HG03521 (cell line): ENCODE measurements around the gene CGGBP1.
A peak's percentile ranks its signal among the peaks of the same experiment; 100 is the strongest.
"Not testable (repeated sequence)": the region's sequence is repeated elsewhere in the genome, so short reads cannot be mapped to it uniquely, and the experiment has no call there.

Experiments
- ATAC-seq: cut with Tn5 transposase; IDR thresholded peaks from one replicate; pipeline ENCODE4 v1.9.1; 2021; ENCODE audit warnings: mild to moderate bottlenecking, moderate library complexity; ENCODE audit not compliant: unreplicated experiment

Gene CGGBP1

GRCh38 chr3:88034491-88035275, 24.1 kb downstream of the CGGBP1 start:
- ATAC-seq: no peak

- no peak for ATAC-seq
These were observed 25.0 kb downstream of the CGGBP1 start for GRCh38 chr3:88033808-88034207.

GRCh38 chr3:88033079-88033478, 25.7 kb downstream of the CGGBP1 start:
- no peak for ATAC-seq

GRCh38 chr3:88032245-88032644, 26.6 kb downstream of the CGGBP1 start:
- ATAC-seq: no peak

- peak; percentile 78 for ATAC-seq
These were observed 27.1 kb downstream of the CGGBP1 start for GRCh38 chr3:88031642-88032077.

- ATAC-seq: no peak
These were observed 28.6 kb downstream of the CGGBP1 start for GRCh38 chr3:88030210-88030609.

- ATAC-seq: no peak
These were observed 29.9 kb downstream of the CGGBP1 start for GRCh38 chr3:88028876-88029275.

- no peak for ATAC-seq
These were observed 33.7 kb downstream of the CGGBP1 start for GRCh38 chr3:88025001-88025552.

- peak; percentile 91 for ATAC-seq
These were observed 39.8 kb downstream of the CGGBP1 start for GRCh38 chr3:88019024-88019423.

GRCh38 chr3:88015656-88016055, 43.1 kb downstream of the CGGBP1 start:
- not testable (repeated sequence) for ATAC-seq

- ATAC-seq: no peak
These were observed 45.2 kb downstream of the CGGBP1 start for GRCh38 chr3:88013592-88013991.

- ATAC-seq: no peak
These were observed 48.0 kb downstream of the CGGBP1 start for GRCh38 chr3:88010810-88011209.

GRCh38 chr3:88009066-88009465, 49.7 kb downstream of the CGGBP1 start:
- ATAC-seq: no peak

GRCh38 chr3:88005066-88005465, 53.7 kb downstream of the CGGBP1 start:
- ATAC-seq: no peak

- no peak for ATAC-seq
These were observed 55.6 kb downstream of the CGGBP1 start for GRCh38 chr3:88003115-88003755.

GRCh38 chr3:88002448-88002847, 56.4 kb downstream of the CGGBP1 start:
- ATAC-seq: no peak
